ENCODE measurements around the gene YTHDF1.

Gene YTHDF1

GRCh38 chr20:63187338-63188158 is 28.4 kb downstream of the YTHDF1 start:
- DNase-seq (ENCODE audit: low read depth in 2 of 2) = no peak
- H3K4me3 ChIP-seq (replicated peaks in 1 of 2; ENCODE audit: low read depth in 2 of 2, low read length in 2 of 2) = no peak overlapping the region
- no peak for TF ChIP-seq CTCF (IDR thresholded peaks at IDR 0.05; ENCODE audit: low read depth, low read length)

- no peak overlapping the region for H3K4me3 ChIP-seq (replicated peaks in 1 of 2; ENCODE audit: low read depth in 2 of 2, low read length in 2 of 2)
- peak; percentile 26 for TF ChIP-seq CTCF (IDR thresholded peaks at IDR 0.05; ENCODE audit: low read depth, low read length)
- DNase-seq (ENCODE audit: low read depth in 2 of 2) = peak in 1 of 2 donors; percentile 42
These were observed 29.2 kb downstream of the YTHDF1 start for GRCh38 chr20:63186528-63187316.

- H3K4me3 ChIP-seq (replicated peaks in 1 of 2; ENCODE audit: low read depth in 2 of 2, low read length in 2 of 2) = no peak overlapping the region
- TF ChIP-seq CTCF (IDR thresholded peaks at IDR 0.05; ENCODE audit: low read depth, low read length) = no peak
- DNase-seq (ENCODE audit: low read depth in 2 of 2) = no peak
These were observed 29.8 kb downstream of the YTHDF1 start for GRCh38 chr20:63186084-63186483.

- no peak for DNase-seq (ENCODE audit: low read depth in 2 of 2)
- no peak for TF ChIP-seq CTCF (IDR thresholded peaks at IDR 0.05; ENCODE audit: low read depth, low read length)
- H3K4me3 ChIP-seq (replicated peaks in 1 of 2; ENCODE audit: low read depth in 2 of 2, low read length in 2 of 2) = no peak overlapping the region
These were observed 30.6 kb downstream of the YTHDF1 start for GRCh38 chr20:63185215-63185796.

GRCh38 chr20:63183422-63184146 is 32.3 kb downstream of the YTHDF1 start:
- DNase-seq (ENCODE audit: low read depth in 2 of 2) = peak; percentile 32 to 38
- TF ChIP-seq CTCF (IDR thresholded peaks at IDR 0.05; ENCODE audit: low read depth, low read length) = peak; percentile 93
- no peak overlapping the region for H3K4me3 ChIP-seq (replicated peaks in 1 of 2; ENCODE audit: low read depth in 2 of 2, low read length in 2 of 2)

- TF ChIP-seq CTCF (IDR thresholded peaks at IDR 0.05; ENCODE audit: low read depth, low read length) = no peak
- H3K4me3 ChIP-seq (replicated peaks in 1 of 2; ENCODE audit: low read depth in 2 of 2, low read length in 2 of 2) = no peak overlapping the region
- DNase-seq (ENCODE audit: low read depth in 2 of 2) = no peak
These were observed 33.0 kb downstream of the YTHDF1 start for GRCh38 chr20:63182946-63183415.
